NCI-H774 (cell line): ENCODE results near the gene PHACTR3.
"Not testable (repeated sequence)": the region's sequence is repeated elsewhere in the genome, so short reads cannot be mapped to it uniquely, and the experiment has no call there.

Experiments used
- DNase-seq: peaks from one replicate; lab custom pipeline; 2025; lab: John Stamatoyannopoulos, UW

The PHACTR3 gene

DNA sequence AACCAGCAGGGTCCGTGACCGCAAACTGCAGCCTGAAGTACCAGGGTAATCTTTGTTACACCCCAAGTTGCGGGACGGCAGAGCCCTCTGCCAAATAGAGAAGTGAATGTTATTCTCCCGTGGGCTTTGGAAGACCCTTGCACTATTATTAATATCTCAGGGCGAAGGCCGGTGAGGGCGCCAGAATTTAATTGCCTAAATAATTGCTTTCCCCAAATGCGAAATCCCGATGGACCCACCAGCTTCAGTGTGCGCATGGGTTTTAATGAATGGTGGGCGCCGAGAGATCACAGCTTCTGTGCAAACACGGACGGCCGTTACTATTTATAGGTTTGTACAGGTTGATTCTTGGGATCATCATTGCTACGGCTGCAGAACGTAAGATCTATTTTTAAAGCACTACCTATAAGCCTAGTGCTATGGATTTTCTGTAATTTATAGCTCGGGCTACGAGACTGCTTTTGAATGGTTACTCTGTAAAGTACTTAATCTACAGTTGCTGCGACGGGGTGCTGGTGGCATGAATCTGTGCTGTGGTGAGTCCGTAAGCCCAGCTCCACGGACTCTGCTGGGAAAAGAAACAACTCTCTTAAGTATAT, 15.2 kb upstream of the PHACTR3 start:
- no peak for DNase-seq

DNA sequence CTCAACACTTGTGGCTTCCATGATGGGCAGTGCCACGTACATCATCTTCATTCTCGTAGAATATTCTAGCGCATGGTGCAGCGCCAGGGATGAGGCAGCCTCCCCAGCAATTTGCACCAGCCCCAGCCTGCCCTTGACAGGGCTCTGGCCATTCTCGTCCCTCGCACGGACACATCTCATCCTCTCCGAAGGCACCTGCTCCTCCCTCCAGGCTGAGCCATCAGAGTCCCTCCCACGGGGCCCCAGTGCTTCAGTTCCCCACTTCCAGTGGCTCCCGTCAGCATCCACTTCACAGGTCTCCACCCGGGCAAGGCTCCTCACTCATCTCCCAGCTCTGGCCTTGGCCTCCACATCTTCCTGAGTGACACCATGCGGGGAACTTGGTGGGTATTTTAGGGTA, 13.3 kb upstream of the PHACTR3 start:
- no peak for DNase-seq

DNA sequence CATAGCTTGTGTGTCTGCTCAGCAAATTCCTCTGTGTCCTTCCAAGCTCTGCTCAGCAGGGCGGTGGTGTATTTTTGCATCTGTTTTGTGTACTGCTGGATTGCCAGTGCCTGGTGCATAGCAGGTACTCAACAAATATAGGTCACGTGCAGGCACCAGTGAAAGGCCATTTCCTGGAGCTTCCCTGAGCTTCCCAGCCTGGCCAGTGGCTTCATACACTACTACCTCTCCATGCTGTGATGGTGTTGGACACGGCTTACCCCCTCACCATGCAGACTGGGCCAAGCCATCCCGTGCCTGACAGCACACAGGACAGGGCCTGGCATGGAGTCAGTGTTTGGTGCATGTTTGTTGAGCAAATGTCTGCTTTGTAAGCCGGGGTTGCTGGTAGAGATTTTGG, 7.7 kb upstream of the PHACTR3 start:
- DNase-seq = no peak

DNA sequence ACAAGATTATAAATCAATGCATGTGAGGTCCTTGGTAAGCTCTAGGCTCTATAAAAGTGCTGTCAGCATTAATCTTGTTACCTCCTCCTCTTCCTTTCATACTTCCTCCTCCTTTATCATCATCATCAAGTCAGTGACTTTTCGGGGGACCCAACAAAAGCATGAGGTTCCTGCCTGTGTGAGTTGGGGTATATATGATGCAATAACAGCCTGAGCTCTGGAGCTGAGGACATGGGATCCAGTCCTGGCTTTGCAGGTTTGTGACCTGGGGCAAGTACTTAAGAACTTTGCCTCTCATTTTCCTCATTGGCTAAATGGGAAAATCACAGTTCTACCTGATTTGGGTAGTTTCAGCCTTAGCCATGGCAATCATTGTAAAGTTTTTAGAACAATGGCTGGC, 7.1 kb upstream of the PHACTR3 start:
- no peak for DNase-seq

DNA sequence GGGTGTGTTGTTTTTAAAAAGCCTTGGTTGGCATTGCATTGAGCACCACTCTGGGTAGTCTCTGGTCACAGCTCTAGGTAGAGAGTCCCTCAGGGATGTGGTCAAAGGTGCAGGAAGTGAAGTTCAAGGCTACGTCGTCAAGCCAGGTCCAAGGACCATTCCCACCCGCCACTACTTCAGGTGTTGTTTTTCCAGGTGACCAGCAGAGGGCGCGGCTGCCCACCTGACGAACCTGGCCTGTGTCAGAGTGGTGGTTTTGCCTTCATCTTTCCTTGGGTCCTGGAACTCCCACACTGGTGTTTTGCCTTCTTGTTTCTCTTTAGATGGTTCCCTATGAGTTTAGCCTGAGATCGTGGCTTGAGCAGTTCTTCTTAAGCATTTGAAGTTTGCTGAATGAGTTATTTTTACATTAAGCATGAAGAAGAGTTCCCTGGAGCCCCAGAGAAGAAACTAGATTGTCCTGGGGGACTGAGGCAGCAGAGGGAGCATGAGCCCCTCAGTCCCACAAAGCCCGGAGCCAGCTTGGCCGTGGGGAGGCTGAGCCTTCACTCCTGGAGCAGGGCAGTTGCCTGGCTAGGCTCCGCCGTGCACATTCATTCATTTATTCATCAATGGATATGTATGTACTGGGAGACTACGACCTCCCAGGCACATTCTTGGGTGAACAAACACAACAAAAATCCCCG, 5.6 kb upstream of the PHACTR3 start:
- DNase-seq = peak; percentile 5

DNA sequence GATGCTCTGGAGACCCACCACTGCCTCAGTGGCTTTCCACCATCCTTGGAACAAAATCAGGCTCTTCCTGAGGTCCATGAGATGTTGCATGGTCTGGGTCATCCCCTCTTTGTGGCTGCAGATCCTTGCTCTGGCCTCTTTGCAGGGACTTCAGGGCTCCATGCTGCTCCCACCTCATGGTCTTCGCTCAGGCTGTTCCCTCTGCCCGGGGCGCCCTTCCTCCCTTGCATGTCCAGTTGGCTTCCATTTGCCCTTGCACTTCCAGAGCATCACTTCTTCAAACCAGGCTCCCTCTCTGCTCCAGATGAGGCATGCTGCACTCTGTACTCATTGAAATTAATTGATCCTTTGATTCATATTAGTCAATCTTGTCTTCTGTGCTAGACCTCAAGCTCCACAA, 4.4 kb upstream of the PHACTR3 start:
- DNase-seq = no peak

DNA sequence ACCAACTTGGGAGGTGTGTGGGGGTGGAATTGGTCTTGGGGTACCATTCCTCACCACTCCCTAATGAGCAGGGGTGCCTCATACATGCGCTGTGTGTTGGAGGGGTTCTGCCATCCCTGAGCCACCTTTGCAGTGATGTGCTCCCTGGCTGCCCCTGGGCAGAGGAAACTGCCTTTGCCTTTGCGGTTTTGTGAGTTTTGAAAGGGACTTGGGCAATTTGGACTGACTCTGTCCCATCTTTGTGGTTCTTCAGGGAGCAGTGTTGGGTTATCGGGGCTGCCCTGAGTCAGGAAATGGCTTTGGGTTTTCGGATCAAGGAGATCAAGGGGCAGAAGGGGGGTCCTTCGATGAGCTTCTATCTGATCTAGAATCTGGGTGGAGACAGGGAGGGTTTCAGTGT, 3.9 kb upstream of the PHACTR3 start:
- DNase-seq = no peak

DNA sequence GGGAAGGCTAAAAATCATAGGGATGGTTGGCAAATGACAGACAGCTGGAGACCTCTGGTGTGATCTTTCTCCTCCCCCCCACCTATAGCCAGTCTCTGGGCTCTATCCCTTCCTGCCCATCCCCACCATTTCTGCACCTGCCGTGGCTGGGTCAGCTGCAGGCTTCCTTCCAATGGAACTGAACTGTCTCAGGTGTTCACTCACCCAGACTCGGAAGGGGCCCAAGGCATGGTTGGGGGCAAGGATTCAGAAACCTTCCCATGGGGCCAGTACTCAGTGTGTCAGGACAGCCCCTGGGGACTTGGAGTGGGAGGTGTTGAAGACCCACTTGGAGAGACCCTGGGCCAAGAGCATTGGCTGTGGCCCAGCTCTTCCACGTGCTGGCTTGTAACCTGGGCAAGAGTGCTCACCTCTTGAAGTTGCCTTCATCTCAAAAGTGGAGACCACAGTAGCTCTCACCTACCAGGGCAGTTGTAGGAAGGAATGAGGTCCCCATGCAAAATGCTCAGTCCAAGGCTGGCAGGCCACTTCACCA, 1.7 kb upstream of the PHACTR3 start:
- no peak for DNase-seq

DNA sequence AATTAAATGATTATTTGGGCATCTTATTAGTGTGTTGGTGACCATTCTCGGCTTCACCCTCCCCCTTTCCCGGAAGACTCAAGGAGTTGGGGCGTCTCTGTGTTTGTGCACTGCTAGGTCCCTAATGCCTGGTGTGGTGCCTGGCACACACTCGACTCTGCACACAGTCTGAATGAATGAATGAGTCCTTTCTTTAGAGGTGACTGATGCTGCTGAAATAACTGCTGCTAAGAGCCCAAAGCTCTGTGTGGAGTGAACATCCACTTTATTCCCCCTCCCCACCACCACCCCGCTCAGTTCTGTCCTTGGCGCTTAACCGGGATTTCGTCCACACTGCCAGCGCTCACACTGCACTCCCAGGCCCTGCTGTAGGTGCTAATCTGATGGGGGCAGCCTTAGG, 1.2 kb upstream of the PHACTR3 start:
- no peak for DNase-seq

DNA sequence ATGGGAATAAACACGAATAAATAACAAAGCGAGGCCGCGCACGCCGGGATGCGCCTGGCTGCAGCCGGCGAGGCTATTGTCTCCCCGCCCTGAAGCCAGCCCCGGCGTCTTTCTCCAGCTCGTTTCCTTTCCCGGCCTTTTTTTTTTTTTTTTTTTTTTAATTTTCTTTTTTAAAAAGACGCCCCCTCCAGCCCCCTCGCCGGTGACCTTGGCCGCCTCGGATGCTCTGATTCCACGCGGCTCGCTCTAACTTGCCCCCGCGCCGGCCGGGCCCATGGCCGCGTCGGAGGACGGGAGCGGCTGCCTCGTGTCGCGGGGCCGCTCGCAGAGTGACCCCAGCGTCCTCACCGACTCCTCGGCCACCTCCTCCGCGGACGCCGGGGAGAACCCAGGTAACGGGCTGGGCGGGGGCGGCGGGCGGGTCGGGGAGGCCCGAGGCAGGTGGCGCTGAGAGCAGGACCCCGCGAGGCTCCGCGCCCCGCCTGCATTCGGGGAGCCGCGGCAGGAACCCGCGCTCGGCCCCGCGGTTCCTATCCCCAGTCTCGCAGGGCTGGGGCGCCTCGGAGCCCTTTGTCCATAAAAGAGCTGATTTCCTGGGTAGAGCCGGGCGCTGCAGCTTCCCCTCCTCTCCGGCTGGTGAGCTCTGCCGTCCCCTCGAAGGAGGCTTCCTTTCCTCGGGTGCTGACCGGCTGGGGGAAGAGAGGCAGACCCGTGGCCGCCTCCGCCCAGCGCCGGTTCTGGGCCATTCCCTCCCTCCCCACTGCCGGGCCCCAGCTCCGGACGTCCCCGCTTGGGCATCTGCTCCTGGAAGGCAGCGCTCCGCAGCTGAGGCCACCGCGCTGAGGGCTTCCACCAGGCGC, 631 bp downstream of the PHACTR3 start:
- DNase-seq = no peak

DNA sequence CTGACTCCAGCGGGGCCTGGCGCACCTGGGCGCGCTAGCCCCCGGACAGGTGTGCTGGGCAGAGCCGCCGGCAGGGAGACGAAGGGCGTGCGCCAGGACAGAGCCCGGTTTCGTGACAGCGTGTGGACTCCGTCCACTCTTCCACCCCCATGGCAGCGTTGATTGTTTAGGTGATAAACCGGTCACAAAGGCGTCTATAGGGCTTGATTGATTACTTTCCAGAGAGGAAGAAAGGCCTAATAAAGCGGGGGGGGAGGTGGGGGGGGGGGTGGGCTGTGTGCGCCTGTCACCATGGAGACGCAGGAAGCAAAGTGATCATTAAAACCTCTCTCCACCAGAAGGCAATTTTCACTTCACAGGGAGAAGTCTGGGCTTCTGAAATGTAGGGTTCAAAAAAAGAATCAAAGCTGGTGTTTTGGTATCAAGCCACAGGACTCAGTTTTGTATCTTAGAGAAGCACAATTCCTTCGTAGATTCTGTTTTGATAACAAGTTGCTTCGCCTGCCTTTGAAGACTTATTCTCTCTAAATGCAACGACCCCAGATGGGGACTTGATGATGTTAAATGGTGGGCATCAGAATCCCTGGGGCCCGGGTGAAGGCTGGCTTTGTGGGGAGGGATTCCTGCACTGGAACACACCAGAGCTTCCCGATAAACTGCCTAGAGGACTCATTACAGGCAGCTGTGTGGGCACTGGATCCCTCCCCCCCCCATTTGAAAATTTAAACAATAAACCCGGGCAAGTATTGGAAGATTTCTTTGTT, 1.4 kb downstream of the PHACTR3 start:
- peak; percentile 47 for DNase-seq

DNA sequence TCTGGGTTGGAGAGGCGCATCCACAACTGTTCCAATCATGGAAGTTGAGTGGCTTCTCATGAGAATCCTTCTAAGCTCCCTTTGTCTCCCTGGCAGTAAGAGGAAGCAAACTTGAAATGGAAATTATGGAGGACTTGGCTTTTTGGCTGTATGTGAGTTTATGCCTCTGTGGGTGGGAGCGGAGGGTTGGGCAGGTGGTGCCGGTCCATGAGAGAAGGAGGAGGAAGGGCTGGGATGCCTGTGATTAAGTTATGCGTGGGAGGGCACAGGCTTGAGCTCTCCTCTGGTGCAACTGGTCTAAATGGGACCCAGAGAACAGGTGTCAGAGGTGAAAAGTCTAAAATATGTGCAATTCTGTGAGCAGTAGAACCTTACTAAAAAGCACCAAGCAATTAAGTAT, 2.2 kb downstream of the PHACTR3 start:
- no peak for DNase-seq

DNA sequence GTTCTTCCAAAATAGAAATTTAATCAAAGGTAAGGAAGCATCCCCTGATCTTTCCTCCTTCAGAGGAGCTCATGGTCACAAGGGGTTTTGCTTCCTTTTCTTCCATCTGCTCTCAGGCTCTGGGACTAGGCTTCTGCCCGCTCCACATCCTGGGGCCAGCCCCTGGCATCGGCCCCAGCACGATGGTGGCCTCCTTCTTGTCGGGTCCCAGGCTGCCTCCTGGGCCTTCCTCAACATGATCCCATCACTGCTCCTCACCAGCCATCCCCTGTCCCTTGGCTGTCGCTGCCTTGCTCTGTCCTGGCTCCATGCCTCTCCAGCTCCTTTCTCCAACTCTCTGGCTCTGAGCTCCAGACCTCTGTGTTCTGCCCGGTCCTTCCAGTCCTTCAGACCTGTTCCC, 4.1 kb downstream of the PHACTR3 start:
- DNase-seq = no peak

DNA sequence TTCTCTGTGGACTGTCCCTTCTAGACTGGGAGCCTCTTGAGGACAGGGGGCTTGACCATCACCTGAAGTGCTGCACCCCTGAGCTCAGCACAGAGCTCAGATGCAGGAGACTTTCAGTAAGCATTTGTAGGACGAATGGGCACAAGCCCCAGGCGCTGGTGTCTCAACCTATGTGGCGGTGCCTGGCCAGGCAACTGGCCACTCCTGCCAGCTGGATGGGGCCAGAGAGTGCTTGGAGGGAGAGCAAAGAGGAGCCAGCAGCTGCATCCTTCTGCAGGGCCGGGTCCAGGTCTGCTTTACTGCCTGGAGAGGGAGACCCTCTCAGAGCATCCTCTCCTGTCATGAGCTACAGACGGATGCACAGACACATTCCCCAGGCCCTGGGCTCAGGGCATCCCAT, 4.5 kb downstream of the PHACTR3 start:
- no peak for DNase-seq

DNA sequence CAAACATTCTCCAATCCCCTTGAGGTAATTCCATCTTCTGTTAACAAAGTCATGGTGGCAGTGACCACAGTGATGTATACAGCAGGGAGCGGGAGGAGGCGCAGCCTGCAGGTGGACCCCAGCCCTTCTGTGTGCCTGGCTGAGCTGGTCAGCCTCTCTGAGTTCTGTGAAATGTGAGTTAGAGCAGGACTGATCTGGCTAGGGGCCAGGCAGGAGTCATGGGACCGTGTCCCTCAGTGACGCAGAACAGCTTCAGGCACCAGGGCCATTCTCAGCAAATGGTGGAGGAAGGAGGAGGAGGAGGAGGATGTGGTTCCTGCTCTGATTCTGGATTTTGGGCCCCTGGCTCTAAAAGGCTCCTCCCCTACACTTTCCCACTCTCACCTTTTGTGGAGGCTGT, 6.9 kb downstream of the PHACTR3 start:
- no peak for DNase-seq

DNA sequence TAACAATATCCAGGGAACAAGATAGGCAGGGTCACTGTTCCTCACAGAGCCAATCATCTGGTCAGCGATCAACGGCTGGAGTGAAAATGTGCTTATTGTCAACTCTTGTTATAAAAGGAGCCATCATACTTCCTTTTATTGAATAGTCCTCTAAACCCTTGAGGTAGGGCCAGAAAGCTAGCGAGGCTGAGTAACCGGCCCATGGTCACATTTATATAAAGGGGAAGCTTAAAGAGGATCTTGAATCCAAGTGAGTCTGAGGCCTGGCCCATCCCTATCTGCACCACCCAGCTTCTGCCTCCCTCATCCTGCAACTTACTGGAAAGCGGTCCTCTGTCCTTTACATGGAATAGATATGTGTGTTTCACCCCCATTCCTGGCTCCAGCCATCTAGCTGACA, 9.5 kb downstream of the PHACTR3 start:
- DNase-seq = no peak

DNA sequence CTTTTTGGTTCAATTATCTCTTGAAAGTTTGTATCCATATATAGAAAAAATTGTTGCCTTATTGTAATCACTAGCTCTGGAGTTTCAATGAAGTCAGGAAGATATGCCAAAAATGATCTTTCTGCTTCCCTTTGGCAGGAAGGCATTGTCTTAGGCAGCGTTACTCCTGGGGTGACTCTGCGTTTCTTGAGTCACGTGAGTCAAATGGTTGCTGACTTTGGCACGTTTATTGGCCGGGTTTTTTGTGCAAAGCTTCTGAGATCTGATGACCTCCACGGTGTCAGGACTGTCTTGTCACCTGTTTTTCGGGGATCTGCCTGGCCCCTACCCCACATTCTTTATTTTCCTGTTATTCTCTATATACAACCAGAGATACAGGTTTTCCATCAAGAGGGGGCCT, 10.4 kb downstream of the PHACTR3 start:
- DNase-seq = no peak

DNA sequence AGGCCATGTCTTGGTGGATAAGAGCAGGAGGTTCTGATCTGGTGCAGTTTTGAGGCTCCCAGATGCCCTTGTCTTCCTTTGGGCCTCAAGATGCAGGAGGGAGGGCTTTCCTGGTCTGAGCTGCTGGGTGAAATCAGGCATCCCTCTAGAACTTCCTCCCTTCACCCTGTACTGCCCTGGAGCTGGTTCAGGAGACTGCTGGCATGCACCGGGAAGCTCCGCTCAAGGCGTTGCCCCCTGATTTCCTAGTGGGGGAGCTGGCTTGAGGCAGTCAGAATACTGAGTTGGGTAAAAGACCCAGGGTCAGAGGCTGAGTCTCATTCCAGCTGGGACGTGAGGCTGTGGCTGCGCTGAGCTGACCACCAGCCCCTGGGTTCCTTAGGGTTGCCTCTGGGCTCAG, 12.0 kb downstream of the PHACTR3 start:
- DNase-seq = no peak

DNA sequence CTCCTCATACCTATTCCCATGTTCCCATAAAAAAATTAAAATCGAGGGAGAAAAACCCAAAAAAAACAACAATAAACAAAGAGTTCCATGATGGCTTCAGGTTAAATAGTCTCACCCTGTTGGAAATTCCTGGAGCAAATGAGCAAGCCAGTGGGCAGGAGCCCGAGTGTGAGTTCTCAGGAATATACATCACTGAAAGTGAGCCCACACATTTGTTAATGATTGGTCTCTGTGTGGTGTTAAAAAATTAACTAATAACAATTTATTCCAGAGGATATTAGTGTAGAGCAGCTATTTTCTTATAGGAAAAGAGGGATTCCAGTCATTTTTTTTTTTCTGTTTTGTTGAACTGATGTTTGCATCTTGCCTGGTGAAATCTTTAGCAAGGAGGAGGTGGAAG, 12.9 kb downstream of the PHACTR3 start:
- DNase-seq = no peak

DNA sequence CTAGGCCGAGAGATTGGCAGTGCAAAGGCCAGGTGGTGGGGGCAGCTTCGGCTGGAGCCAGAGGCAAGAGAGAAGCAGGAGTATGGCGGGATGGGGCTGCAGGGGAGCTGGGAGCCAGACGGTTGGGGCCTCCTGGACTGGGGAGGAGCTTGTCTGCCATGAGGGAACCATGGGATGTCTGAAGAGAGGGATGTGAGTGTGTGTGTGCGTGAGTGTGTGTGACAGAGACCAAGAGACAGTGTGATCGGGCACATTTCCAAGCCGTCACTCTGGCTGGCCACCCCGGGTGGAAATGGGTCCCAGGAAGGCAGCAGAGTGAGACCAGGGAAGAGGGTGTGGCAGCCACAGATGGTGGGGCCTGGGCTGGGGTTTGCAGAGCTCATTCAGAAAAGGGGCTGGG, 13.8 kb downstream of the PHACTR3 start:
- DNase-seq = no peak

DNA sequence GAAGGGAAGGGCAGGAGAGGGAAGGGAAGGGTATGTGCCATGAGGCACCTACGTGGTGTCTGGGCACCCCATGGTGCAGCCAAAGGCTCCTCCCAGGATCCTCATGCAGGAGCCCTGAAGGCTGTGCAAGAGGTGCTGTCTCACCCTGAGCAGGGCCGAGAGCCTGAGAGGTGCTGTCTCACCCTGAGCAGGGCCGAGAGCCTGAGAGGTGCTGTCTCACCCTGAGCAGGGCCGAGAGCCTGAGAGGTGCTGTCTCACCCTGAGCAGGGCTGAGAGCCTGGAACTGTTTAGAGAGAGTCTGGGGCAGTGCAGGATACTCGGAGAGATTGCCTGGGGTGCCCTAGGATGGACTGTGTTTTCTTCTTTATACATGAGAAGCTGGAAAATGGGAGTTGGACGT, 14.2 kb downstream of the PHACTR3 start:
- not testable (repeated sequence) for DNase-seq

DNA sequence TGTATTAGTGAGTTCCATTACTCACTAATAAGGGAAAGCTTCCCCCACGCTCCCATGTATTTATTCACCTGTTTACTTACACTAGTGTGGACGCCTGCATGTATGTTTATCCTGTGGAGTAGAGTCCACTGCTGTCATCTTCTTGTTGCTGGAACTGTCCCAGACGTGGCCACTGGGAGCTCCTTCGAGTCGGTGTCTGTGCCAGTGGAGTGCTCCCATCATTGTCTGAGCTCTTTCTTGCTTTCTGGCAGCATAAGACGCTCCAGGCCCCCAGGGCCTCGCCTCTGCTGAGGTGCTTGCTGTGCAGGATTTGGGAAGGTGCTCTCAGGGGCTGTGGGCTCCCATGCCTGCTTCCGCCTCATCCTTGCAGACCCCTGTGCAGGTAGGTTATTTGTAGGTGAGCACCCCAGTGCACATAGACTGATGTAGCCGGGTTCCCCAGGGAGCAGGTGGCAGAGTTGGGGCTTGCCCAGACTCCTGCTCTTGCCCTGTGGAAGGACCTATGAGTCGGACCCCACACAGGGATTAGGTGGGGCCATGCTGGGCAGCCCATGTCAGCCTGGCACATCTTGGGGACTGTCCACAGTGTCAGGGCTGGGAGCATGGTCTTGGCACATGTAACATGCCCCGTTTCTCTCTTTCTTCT, 16.6 kb downstream of the PHACTR3 start:
- DNase-seq = no peak
